GM12878 (cell line): ENCODE measurements around the gene GABRA1. TPM values are rescaled to one million over a fixed set of nuclear protein-coding genes. Genes with fewer than 3 reads are reported as not detected.

Experiments
- ATAC-seq: fragments of 200-7000 bp; cut with Tn5 transposase; 3 replicates; pipeline ENCODE4 v1.9.1; 2020; ENCODE audit warnings: mild to moderate bottlenecking, moderate library complexity
- BruUV-seq: library from RNA; stranded (reverse); fragments of 400-500 nt; replicated peaks from 2 replicates; lab custom pipeline; 2021; lab: Mats Ljungman, UMichigan
- CTCF ChIA-PET: fragments of 300-600 bp; sonication (Branson Sonifier 250); formaldehyde crosslinking; extraction: SDS; loops from one replicate; lab custom pipeline; 2021; ENCODE audit warnings: inconsistent platforms; lab: Yijun Ruan, JAX
- POLR2A ChIA-PET: fragments of 350-600 bp; formaldehyde crosslinking; extraction: SDS; loops from one replicate; lab custom pipeline; 2021; ENCODE audit warnings: inconsistent platforms; lab: Charles Lee
- RAD21 ChIA-PET: fragments of 300-600 bp; sonication (Branson Sonifier 250); formaldehyde crosslinking; loops from one replicate; lab custom pipeline; 2023; ENCODE audit warnings: antibody characterized with exemption; ENCODE audit not compliant: unreplicated experiment; lab: Charles Lee
- SMC1A ChIA-PET: fragments of 300-600 bp; sonication (Branson Sonifier 250); formaldehyde crosslinking; loops from one replicate; lab custom pipeline; 2023; ENCODE audit not compliant: unreplicated experiment, uncharacterized antibody; lab: Charles Lee
- DNase-seq: peaks from one replicate; pipeline ENCODE4 v3.0.0-alpha.2; 2011; ENCODE audit warnings: low read depth, low spot score
- FAIRE-seq: peaks from 3 replicates; lab custom pipeline; 2011; peaks lifted over from hg19 to GRCh38; lab: Jason Lieb, UNC
- H2AFZ ChIP-seq: 2 replicates; pipeline ENCODE4 v1.6.0; 2011; ENCODE audit warnings: low read depth, low read length, control low read depth; ENCODE audit not compliant: control insufficient read depth
- H3K27ac ChIP-seq: 2 replicates; pipeline ENCODE4 v1.5.1; 2011; ENCODE audit warnings: control low read depth; ENCODE audit not compliant: control insufficient read depth, insufficient read depth
- H3K27me3 ChIP-seq, 2 experiments: replicated peaks in 1 of 2; 2 replicates each; pipeline versions ENCODE4 v1.6.0 to v1.6.1; 2011; ENCODE audit warnings: low read length in 1 of 2; ENCODE audit not compliant: control insufficient read depth in 2 of 2, insufficient read depth in 2 of 2
- H3K36me3 ChIP-seq, 2 experiments: 2 replicates each; pipeline ENCODE4 v1.5.1; 2011; ENCODE audit warnings: low read length in 1 of 2; ENCODE audit not compliant: control insufficient read depth in 2 of 2, insufficient read depth in 2 of 2
- H3K4me1 ChIP-seq: 2 replicates; pipeline ENCODE4 v1.6.1; 2011; ENCODE audit warnings: mild to moderate bottlenecking, low read length, moderate library complexity, mixed read lengths; ENCODE audit not compliant: control insufficient read depth, insufficient read depth
- H3K4me2 ChIP-seq: 2 replicates; pipeline ENCODE4 v1.6.0; 2011; ENCODE audit warnings: control low read depth; ENCODE audit not compliant: control insufficient read depth, insufficient read depth
- H3K4me3 ChIP-seq: fragments of 200-600 bp; sonication (generic); 2 replicates; pipeline ENCODE4 v1.5.1; 2016
- H3K79me2 ChIP-seq: 2 replicates; pipeline ENCODE4 v1.6.0; 2011; ENCODE audit warnings: low read length; ENCODE audit not compliant: control insufficient read depth, insufficient read depth
- H3K9ac ChIP-seq: 2 replicates; pipeline ENCODE4 v1.8.0; 2011; ENCODE audit warnings: low read length, control low read depth, mixed read lengths; ENCODE audit not compliant: control insufficient read depth, insufficient read depth
- H3K9me3 ChIP-seq: replicated peaks from 3 replicates; pipeline ENCODE4 v1.5.1; 2011; ENCODE audit warnings: mild to moderate bottlenecking, low read length; ENCODE audit not compliant: control insufficient read depth, insufficient read depth
- H4K20me1 ChIP-seq: 2 replicates; pipeline ENCODE4 v1.6.0; 2011; ENCODE audit not compliant: control insufficient read depth, insufficient read depth
- CHD4 ChIP-seq: fragments of 200-600 bp; sonication (generic); IDR thresholded peaks from 2 replicates; pipeline ENCODE4 v1.6.1; 2016; ENCODE audit warnings: mild to moderate bottlenecking
- CREB1 ChIP-seq: IDR thresholded peaks from 2 replicates; pipeline ENCODE4 v1.6.1; 2012; ENCODE audit warnings: low read depth, mild to moderate bottlenecking, inconsistent platforms
- FOS ChIP-seq: IDR thresholded peaks from 3 replicates; pipeline ENCODE4 v1.6.1; 2011; ENCODE audit warnings: borderline replicate concordance; ENCODE audit not compliant: insufficient read length; ENCODE audit errors: extremely low read depth
- HDAC2 ChIP-seq: fragments of 200-600 bp; sonication (generic); IDR thresholded peaks from 2 replicates; pipeline ENCODE4 v1.6.1; 2017
- MLLT1 ChIP-seq: fragments of 450-650 bp; IDR thresholded peaks from 2 replicates; pipeline ENCODE4 v1.6.1; 2016; ENCODE audit warnings: mild to moderate bottlenecking
- MTA3 ChIP-seq: IDR thresholded peaks from 2 replicates; pipeline ENCODE4 v1.6.1; 2012; ENCODE audit warnings: low read length, inconsistent platforms, borderline replicate concordance
- RAD21 ChIP-seq: IDR thresholded peaks from 2 replicates; pipeline ENCODE4 v1.6.1; 2011; ENCODE audit warnings: mild to moderate bottlenecking, low read depth, low read length, moderate library complexity; ENCODE audit not compliant: insufficient read depth
- SMARCA5 ChIP-seq: fragments of 450-650 bp; IDR thresholded peaks from 2 replicates; pipeline ENCODE4 v1.6.1; 2017; ENCODE audit warnings: mild to moderate bottlenecking
- YY1 ChIP-seq: IDR thresholded peaks from 2 replicates; pipeline ENCODE4 v1.6.1; 2011; ENCODE audit warnings: low read depth, mild to moderate bottlenecking, low read length
- WGBS: methylation state at CpG from one replicate; pipeline ENCODE4 v1.1.6; 2016; ENCODE audit warnings: low lambda C conversion rate; ENCODE audit not compliant: insufficient replicate concordance, insufficient coverage; ENCODE audit errors: missing lambda C conversion rate; 5-methylcytosine and 5-hydroxymethylcytosine counted together
- in situ Hi-C: fragments of 300-500 bp; cut with MboI; formaldehyde crosslinking; loops from 9 replicates; pipeline ENCODE4 v1.14.3; 2018; ENCODE audit warnings: mixed read lengths
- intact Hi-C: fragments of 100-400 bp; cut with micrococcal nuclease; formaldehyde crosslinking; loops from one replicate; pipeline ENCODE4 v1.14.2; 2022; ENCODE audit not compliant: unreplicated experiment
- polyA plus RNA-seq, 11 experiments: library from polyadenylated mRNA; depleted of rRNA in 4 of 11; unstranded in 6 of 11; stranded (reverse) in 5 of 11; fragments of >200 nt; fragmentation: Nextera tagmentation in 4 of 11; fragmentation: Illumina TruSeq in 1 of 11; extraction: Ambion mirVana in 4 of 11; extraction: Trizol in 1 of 11; gene quantifications; 1 replicate in 1 of 11; 2 replicates in 10 of 11; pipeline versions ENCODE4 v1.2.1 to v1.2.3, GENCODE V29; 2011 to 2016; ENCODE audit warnings: inconsistent platforms in 2 of 11, missing spikeins in 2 of 11, low read depth in 1 of 11
- total RNA-seq, 4 experiments: library from RNA; depleted of rRNA in 3 of 4; stranded (reverse); fragments of >200 nt in 3 of 4; fragmentation: Illumina TruSeq in 1 of 4; extraction: Trizol in 1 of 4; gene quantifications; 2 replicates each; pipeline versions ENCODE4 v1.2.1 to v1.2.3, GENCODE V29; 2013 to 2021

The GABRA1 gene
- total and polyA plus RNA-seq, 10 of the 15 experiments (the other 5 are each of a cell fraction or from before 2014, with no cell fraction given): not detected

DNA sequence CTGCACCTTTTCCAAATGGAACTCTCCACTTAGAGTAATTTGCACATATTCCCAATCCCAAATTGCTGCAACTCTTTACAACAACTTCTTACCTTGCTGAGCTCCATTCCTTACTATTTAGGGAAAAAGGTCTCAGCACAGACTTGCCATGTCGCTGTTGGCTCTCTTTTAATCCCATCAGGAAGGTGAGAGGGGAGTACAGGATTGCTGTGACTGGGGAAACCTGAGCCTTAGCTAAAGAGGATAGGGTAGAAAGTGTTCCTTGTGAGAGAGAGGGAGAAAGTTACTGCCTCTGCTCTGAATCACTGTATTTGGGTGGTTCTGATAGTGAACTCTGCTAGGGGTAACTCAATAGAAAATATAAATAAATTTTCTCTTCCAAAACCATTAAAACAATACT, 43.7 kb upstream of the GABRA1 start:
- no peak for ATAC-seq
- CTCF ChIA-PET: interaction anchor here (1.2 kb wide), 1 partner anchor 9 kb away, joined by 4 read pairs; no protein-coding TSS in a partner anchor
- no peaks in the 10 kb centered on the region for H3K79me2 ChIP-seq
- no TSS peak for BruUV-seq
- intact Hi-C loops: no loop called here
- TF ChIP-seq SMARCA5 (no peak), RAD21 (no peak), YY1 (no peak), MLLT1 (no peak), MTA3 (no peak), CHD4 (no peak), FOS (no peak), HDAC2 (no peak), CREB1 (no peak)
- TF ChIP-seq, all 136 proteins: peak for 0
- Histone ChIP-seq H3K36me3 (no peaks in the 10 kb centered on the region), H3K4me1 (no peaks in the 10 kb centered on the region), H3K9me3 (no peaks in the 10 kb centered on the region), H3K27ac (no peak overlapping the region), H3K27me3 (no peaks in the 10 kb centered on the region), H4K20me1 (no peaks in the 10 kb centered on the region), H3K9ac (no peak overlapping the region), H2AFZ (no peak overlapping the region), H3K4me3 (no peak overlapping the region), H3K4me2 (no peak overlapping the region)
- ChIA-PET RAD21 (no interaction called here), SMC1A (no interaction called here), POLR2A (no interaction called here)
- no peak for FAIRE-seq
- WGBS: 4% methylated on average over 1 of the region's 1 CpG
- no peak for DNase-seq
- in situ Hi-C loops: no loop called here
